ENCODE measurements around the gene C17orf67.

DNA sequence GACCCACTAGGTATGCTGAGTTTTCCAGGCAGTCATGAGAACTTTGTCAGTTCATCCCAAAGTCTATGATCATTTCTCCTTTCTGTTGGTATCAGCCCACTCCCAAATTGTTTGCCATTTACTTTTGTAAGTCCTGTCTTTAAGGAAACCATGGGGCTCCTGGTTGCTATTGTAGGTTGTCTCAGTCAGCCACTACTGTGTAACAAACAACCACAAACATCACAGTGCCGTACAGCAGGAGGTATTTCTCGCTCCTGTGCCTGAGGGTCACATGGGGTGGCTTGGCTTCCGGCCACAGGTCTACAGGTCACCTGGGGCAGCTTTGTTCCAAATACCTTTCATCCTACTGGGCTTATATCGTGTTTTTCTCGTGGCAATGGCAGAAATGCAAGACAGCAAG, 71.6 kb downstream of the C17orf67 start:
- TF ChIP-seq, protein P1, sequence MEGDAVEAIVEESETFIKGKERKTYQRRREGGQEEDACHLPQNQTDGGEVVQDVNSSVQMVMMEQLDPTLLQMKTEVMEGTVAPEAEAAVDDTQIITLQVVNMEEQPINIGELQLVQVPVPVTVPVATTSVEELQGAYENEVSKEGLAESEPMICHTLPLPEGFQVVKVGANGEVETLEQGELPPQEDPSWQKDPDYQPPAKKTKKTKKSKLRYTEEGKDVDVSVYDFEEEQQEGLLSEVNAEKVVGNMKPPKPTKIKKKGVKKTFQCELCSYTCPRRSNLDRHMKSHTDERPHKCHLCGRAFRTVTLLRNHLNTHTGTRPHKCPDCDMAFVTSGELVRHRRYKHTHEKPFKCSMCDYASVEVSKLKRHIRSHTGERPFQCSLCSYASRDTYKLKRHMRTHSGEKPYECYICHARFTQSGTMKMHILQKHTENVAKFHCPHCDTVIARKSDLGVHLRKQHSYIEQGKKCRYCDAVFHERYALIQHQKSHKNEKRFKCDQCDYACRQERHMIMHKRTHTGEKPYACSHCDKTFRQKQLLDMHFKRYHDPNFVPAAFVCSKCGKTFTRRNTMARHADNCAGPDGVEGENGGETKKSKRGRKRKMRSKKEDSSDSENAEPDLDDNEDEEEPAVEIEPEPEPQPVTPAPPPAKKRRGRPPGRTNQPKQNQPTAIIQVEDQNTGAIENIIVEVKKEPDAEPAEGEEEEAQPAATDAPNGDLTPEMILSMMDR (IDR thresholded peaks at IDR 0.05) = no peak
- TF ChIP-seq EZH2 (IDR thresholded peaks at IDR 0.05) = no peak
- no peak for TF ChIP-seq EZH2phosphoT487 (IDR thresholded peaks at IDR 0.05)

Measured in neural progenitor cell (in vitro differentiated cells).